Fibroblast of the conjunctiva (primary cell): ENCODE measurements around the gene RUNX1.
"Not testable (repeated sequence)": the region's sequence is repeated elsewhere in the genome, so short reads cannot be mapped to it uniquely, and the experiment has no call there.

ENCODE experiments used
- DNase-seq: peaks from one replicate; pipeline ENCODE4 v3.0.0-alpha.2; 2010; ENCODE audit warnings: low read depth

RUNX1 gene

GRCh38 chr21:34969423-34970166 lies 79.5 kb downstream of the RUNX1 start:
- no peak for DNase-seq

- DNase-seq: no peak
Measured at GRCh38 chr21:34968414-34969333, 80.4 kb downstream of the RUNX1 start.

GRCh38 chr21:34967509-34968289 lies 81.4 kb downstream of the RUNX1 start:
- DNase-seq: no peak

GRCh38 chr21:34966881-34967280 lies 82.2 kb downstream of the RUNX1 start:
- not testable (repeated sequence) for DNase-seq

GRCh38 chr21:34965200-34966174 lies 83.6 kb downstream of the RUNX1 start:
- no peak for DNase-seq

GRCh38 chr21:34962586-34963222 lies 86.4 kb downstream of the RUNX1 start:
- no peak for DNase-seq

GRCh38 chr21:34962136-34962535 lies 87.0 kb downstream of the RUNX1 start:
- no peak for DNase-seq

- no peak for DNase-seq
Measured at GRCh38 chr21:34960687-34961086, 88.4 kb downstream of the RUNX1 start.

- DNase-seq: no peak
Measured at GRCh38 chr21:34959607-34960006, 89.5 kb downstream of the RUNX1 start.

- DNase-seq: no peak
Measured at GRCh38 chr21:34958040-34958439, 91.1 kb downstream of the RUNX1 start.

- DNase-seq: no peak
Measured at GRCh38 chr21:34956416-34957316, 92.4 kb downstream of the RUNX1 start.

GRCh38 chr21:34953950-34954349 lies 95.2 kb downstream of the RUNX1 start:
- DNase-seq: no peak

- DNase-seq: no peak
Measured at GRCh38 chr21:34952701-34953100, 96.4 kb downstream of the RUNX1 start.

GRCh38 chr21:34951868-34952267 lies 97.2 kb downstream of the RUNX1 start:
- DNase-seq: not testable (repeated sequence)

- DNase-seq: no peak
Measured at GRCh38 chr21:34950980-34951379, 98.1 kb downstream of the RUNX1 start.

GRCh38 chr21:34949499-34949898 lies 99.6 kb downstream of the RUNX1 start:
- DNase-seq: no peak

GRCh38 chr21:34949030-34949429 lies 100.1 kb downstream of the RUNX1 start:
- no peak for DNase-seq

GRCh38 chr21:34948157-34948556 lies 100.9 kb downstream of the RUNX1 start:
- no peak for DNase-seq

GRCh38 chr21:34946916-34947534 lies 102.1 kb downstream of the RUNX1 start:
- no peak for DNase-seq
